A673 (cell line): ENCODE measurements around the gene RRP1B. TPM values are rescaled to one million over a fixed set of nuclear protein-coding genes. Genes with fewer than 3 reads are reported as not detected.

Experiments
- BruUV-seq: library from RNA; stranded (reverse); fragments of 400-500 nt; replicated peaks from 2 replicates; lab custom pipeline; 2021; lab: Mats Ljungman, UMichigan
- CTCF ChIA-PET: fragments of 300-600 bp; sonication (Branson Sonifier 250); formaldehyde crosslinking; loops from one replicate; lab custom pipeline; 2022; ENCODE audit warnings: antibody characterized with exemption; lab: Charles Lee
- POLR2A ChIA-PET: fragments of 300-600 bp; sonication (Branson Sonifier 250); formaldehyde crosslinking; loops from one replicate; lab custom pipeline; 2022; ENCODE audit warnings: antibody characterized with exemption; ENCODE audit not compliant: low non-redundant PET; lab: Charles Lee
- DNase-seq: peaks from one replicate; pipeline ENCODE4 v3.0.0-alpha.2; 2015; ENCODE audit warnings: low spot score
- H3K27ac ChIP-seq: fragments of 200-600 bp; sonication (generic); 2 replicates; pipeline ENCODE4 v1.5.1; 2016; ENCODE audit warnings: mixed run types, low read depth, mild to moderate bottlenecking, mixed read lengths, antibody characterized with exemption, low read length; ENCODE audit not compliant: poor library complexity, severe bottlenecking
- H3K27me3 ChIP-seq: fragments of 200-600 bp; sonication (generic); replicated peaks from 2 replicates; pipeline ENCODE4 v1.6.1; 2017; ENCODE audit warnings: mixed run types, low read depth, mild to moderate bottlenecking, mixed read lengths, antibody characterized with exemption, low read length; ENCODE audit not compliant: insufficient read depth, poor library complexity
- H3K36me3 ChIP-seq: fragments of 200-600 bp; sonication (generic); 2 replicates; pipeline ENCODE4 v1.6.1; 2016; ENCODE audit warnings: mixed run types, mild to moderate bottlenecking, mixed read lengths, antibody characterized with exemption, low read length; ENCODE audit not compliant: insufficient read depth, poor library complexity, severe bottlenecking
- H3K4me1 ChIP-seq: fragments of 200-600 bp; sonication (generic); 2 replicates; pipeline ENCODE4 v1.6.1; 2017; ENCODE audit warnings: mixed run types, mild to moderate bottlenecking, mixed read lengths, antibody characterized with exemption, low read length; ENCODE audit not compliant: insufficient read depth, poor library complexity, severe bottlenecking
- H3K4me3 ChIP-seq: fragments of 200-600 bp; sonication (generic); 2 replicates; pipeline ENCODE4 v1.5.1; 2016; ENCODE audit warnings: low read depth, mixed run types, mild to moderate bottlenecking, mixed read lengths, low read length; ENCODE audit not compliant: poor library complexity, severe bottlenecking
- H3K9me3 ChIP-seq: fragments of 200-600 bp; sonication (generic); 2 replicates; pipeline ENCODE4 v1.6.1; 2016; ENCODE audit warnings: mixed run types, low read depth, mild to moderate bottlenecking, mixed read lengths, antibody characterized with exemption, low read length; ENCODE audit not compliant: poor library complexity, severe bottlenecking
- CTCF ChIP-seq: fragments of 300-800, 200-600 bp; sonication (generic); conservative IDR thresholded peaks from 2 replicates; pipeline ENCODE4 v1.5.1; 2017; ENCODE audit warnings: low read depth, mild to moderate bottlenecking, antibody characterized with exemption, low read length, moderate library complexity, mixed read lengths
- EZH2 ChIP-seq: fragments of 200-600 bp; sonication (generic); IDR thresholded peaks from 2 replicates; pipeline ENCODE4 v1.6.1; 2017; ENCODE audit warnings: borderline replicate concordance, low read depth, mild to moderate bottlenecking, mixed read lengths, antibody characterized with exemption, low read length; ENCODE audit not compliant: poor library complexity, severe bottlenecking
- intact Hi-C: fragments of 100-400 bp; cut with micrococcal nuclease; formaldehyde crosslinking; loops from one replicate; pipeline ENCODE4 v1.10.0; 2022; ENCODE audit not compliant: unreplicated experiment
- total RNA-seq: library from RNA; stranded (reverse); gene quantifications from 2 replicates; pipeline ENCODE4 v1.2.3, GENCODE V29; 2021

RRP1B gene
- total RNA-seq, 1 experiment from 2014 or later: 73.5 TPM

GRCh38 chr21:43622796-43623195 is 36.6 kb upstream of the RRP1B start:
- Histone ChIP-seq H3K4me3 (no peak overlapping the region), H3K9me3 (peaks cover 5% of the 10 kb centered on the region), H3K27me3 (no peaks in the 10 kb centered on the region), H3K36me3 (no peaks in the 10 kb centered on the region), H3K27ac (no peak overlapping the region), H3K4me1 (no peaks in the 10 kb centered on the region)
- no TSS peak for BruUV-seq
- intact Hi-C loops: no loop called here
- TF ChIP-seq CTCF (no peak), EZH2 (no peak)
- no peak for DNase-seq
- CTCF ChIA-PET: no interaction called here
- POLR2A ChIA-PET: no interaction called here

- POLR2A ChIA-PET: no interaction called here
These were observed 35.8 kb upstream of the RRP1B start for GRCh38 chr21:43623588-43623987.

GRCh38 chr21:43624339-43624738 is 35.0 kb upstream of the RRP1B start:
- no peak overlapping the region for H3K27ac ChIP-seq
- peaks cover 9% of the 10 kb centered on the region for H3K9me3 ChIP-seq
- H3K36me3 ChIP-seq: no peaks in the 10 kb centered on the region
- ChIA-PET CTCF (no interaction called here), POLR2A (no interaction called here)
- DNase-seq: no peak
- no peak overlapping the region for H3K4me3 ChIP-seq
- intact Hi-C loops: no loop called here
- no peaks in the 10 kb centered on the region for H3K27me3 ChIP-seq
- no TSS peak for BruUV-seq
- no peaks in the 10 kb centered on the region for H3K4me1 ChIP-seq
- TF ChIP-seq CTCF: no peak
- no peak for TF ChIP-seq EZH2

More at GRCh38 chr21:43623588-43623987, 35.8 kb upstream of the RRP1B start:
- DNase-seq: no peak
- H3K36me3 ChIP-seq: no peaks in the 10 kb centered on the region
- H3K9me3 ChIP-seq: peaks cover 5% of the 10 kb centered on the region
- H3K4me3 ChIP-seq: no peak overlapping the region
- BruUV-seq: no TSS peak
- CTCF ChIA-PET: no interaction called here
- no peaks in the 10 kb centered on the region for H3K27me3 ChIP-seq
- no peak for TF ChIP-seq EZH2
- TF ChIP-seq CTCF: no peak
- intact Hi-C loops: no loop called here
- H3K4me1 ChIP-seq: no peaks in the 10 kb centered on the region
- H3K27ac ChIP-seq: no peak overlapping the region
